SK-N-SH (cell line): ENCODE results near the gene TAS1R1.

ENCODE experiments used
- FOSL2 ChIP-seq: IDR thresholded peaks from 2 replicates; pipeline ENCODE4 v1.4.0; 2012; ENCODE audit warnings: low read depth, mild to moderate bottlenecking, moderate library complexity, borderline replicate concordance
- MXI1 ChIP-seq: IDR thresholded peaks from 2 replicates; pipeline ENCODE4 v1.6.1; 2012; ENCODE audit warnings: mild to moderate bottlenecking, low read depth, low read length, improper control_type of control experiment
- POLR2AphosphoS5 ChIP-seq: IDR thresholded peaks from 2 replicates; pipeline ENCODE4 v1.6.1; 2012; ENCODE audit warnings: low read depth, low read length
- RAD21 ChIP-seq: IDR thresholded peaks from 2 replicates; pipeline ENCODE4 v1.6.1; 2012; ENCODE audit warnings: mild to moderate bottlenecking, low read length
- RFX5 ChIP-seq: IDR thresholded peaks from 2 replicates; pipeline ENCODE4 v1.6.1; 2012; ENCODE audit warnings: mild to moderate bottlenecking, improper control_type of control experiment, low read length
- SIN3A ChIP-seq: IDR thresholded peaks from 2 replicates; pipeline ENCODE4 v1.6.1; 2012; ENCODE audit warnings: low read depth, mild to moderate bottlenecking, low read length, moderate library complexity, borderline replicate concordance
- SMC3 ChIP-seq: IDR thresholded peaks from 2 replicates; pipeline ENCODE4 v1.6.1; 2012; ENCODE audit warnings: low read depth, low read length, improper control_type of control experiment
- TAF1 ChIP-seq: IDR thresholded peaks from 2 replicates; pipeline ENCODE4 v1.6.1; 2012; ENCODE audit warnings: low read depth, mild to moderate bottlenecking, low read length, moderate library complexity, borderline replicate concordance
- TF ChIP-seq, protein P1 (sequence below): IDR thresholded peaks from 2 replicates; pipeline ENCODE4 v1.6.1; 2012; ENCODE audit warnings: mild to moderate bottlenecking, low read depth, low read length, moderate library complexity
- TF ChIP-seq, protein P2 (sequence below): fragments of 200-600 bp; sonication (generic); IDR thresholded peaks from 2 replicates; pipeline ENCODE4 v1.6.1; 2017; ENCODE audit warnings: antibody characterized with exemption, mild to moderate bottlenecking, moderate library complexity
- TF ChIP-seq, protein P3 (sequence below): IDR thresholded peaks from 2 replicates; pipeline ENCODE4; 2012

DNA sequence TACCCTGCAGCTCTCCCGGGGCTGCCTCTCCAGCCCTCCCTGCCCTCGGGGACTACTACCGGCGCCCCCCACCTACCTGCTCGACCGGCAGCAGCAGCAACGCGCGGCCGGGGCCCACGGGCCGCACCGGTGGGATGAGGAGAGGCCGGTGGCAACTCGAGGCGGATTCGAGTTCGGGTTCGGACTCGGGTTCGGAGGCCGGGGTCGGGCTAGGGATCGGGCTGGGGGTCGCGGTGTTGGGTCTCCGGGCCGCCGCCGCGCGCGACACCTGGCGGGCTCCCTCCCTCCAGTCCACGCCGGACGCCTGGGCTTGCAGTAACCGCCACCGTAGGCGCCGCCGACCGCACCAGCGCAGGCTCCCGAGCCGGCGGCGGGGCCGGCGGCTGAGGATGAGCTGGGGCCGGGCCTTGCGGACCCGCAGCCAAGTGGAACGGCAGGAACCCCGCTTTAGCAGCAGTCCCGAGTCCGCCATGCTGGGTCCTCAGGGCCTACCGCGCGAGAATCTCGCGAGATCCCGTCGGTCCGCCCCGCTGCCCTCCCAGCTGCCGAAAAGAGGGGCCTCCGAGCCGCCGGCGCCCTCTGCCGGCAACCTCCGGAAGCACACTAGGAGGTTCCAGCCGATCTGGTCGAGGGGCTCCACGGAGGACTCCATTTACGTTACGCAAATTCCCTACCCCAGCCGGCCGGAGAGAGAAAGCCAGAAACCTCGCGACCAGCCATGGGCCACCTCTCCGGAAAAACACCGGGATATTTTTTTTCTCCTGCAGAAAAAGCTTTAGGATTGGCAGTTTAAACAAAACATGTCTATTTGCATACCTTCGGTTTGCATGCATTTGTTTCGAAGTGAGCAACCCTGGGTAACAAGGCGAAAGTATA is 838 bp upstream of the TAS1R1 start, which contains the start of gene NOL9:
- TF ChIP-seq RAD21 (peak; percentile 61), SIN3A (peak; percentile 95; the same call in 1 of the 2 replicates), FOSL2 (no peak), MXI1 (peak; percentile 57), RFX5 (no peak), SMC3 (peak; percentile 59), TAF1 (peak; percentile 93), POLR2AphosphoS5 (peak; percentile 81)
- TF ChIP-seq, protein P1, sequence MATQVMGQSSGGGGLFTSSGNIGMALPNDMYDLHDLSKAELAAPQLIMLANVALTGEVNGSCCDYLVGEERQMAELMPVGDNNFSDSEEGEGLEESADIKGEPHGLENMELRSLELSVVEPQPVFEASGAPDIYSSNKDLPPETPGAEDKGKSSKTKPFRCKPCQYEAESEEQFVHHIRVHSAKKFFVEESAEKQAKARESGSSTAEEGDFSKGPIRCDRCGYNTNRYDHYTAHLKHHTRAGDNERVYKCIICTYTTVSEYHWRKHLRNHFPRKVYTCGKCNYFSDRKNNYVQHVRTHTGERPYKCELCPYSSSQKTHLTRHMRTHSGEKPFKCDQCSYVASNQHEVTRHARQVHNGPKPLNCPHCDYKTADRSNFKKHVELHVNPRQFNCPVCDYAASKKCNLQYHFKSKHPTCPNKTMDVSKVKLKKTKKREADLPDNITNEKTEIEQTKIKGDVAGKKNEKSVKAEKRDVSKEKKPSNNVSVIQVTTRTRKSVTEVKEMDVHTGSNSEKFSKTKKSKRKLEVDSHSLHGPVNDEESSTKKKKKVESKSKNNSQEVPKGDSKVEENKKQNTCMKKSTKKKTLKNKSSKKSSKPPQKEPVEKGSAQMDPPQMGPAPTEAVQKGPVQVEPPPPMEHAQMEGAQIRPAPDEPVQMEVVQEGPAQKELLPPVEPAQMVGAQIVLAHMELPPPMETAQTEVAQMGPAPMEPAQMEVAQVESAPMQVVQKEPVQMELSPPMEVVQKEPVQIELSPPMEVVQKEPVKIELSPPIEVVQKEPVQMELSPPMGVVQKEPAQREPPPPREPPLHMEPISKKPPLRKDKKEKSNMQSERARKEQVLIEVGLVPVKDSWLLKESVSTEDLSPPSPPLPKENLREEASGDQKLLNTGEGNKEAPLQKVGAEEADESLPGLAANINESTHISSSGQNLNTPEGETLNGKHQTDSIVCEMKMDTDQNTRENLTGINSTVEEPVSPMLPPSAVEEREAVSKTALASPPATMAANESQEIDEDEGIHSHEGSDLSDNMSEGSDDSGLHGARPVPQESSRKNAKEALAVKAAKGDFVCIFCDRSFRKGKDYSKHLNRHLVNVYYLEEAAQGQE: no peak
- TF ChIP-seq, protein P2, sequence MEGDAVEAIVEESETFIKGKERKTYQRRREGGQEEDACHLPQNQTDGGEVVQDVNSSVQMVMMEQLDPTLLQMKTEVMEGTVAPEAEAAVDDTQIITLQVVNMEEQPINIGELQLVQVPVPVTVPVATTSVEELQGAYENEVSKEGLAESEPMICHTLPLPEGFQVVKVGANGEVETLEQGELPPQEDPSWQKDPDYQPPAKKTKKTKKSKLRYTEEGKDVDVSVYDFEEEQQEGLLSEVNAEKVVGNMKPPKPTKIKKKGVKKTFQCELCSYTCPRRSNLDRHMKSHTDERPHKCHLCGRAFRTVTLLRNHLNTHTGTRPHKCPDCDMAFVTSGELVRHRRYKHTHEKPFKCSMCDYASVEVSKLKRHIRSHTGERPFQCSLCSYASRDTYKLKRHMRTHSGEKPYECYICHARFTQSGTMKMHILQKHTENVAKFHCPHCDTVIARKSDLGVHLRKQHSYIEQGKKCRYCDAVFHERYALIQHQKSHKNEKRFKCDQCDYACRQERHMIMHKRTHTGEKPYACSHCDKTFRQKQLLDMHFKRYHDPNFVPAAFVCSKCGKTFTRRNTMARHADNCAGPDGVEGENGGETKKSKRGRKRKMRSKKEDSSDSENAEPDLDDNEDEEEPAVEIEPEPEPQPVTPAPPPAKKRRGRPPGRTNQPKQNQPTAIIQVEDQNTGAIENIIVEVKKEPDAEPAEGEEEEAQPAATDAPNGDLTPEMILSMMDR: peak; percentile 77
- TF ChIP-seq, protein P3, sequence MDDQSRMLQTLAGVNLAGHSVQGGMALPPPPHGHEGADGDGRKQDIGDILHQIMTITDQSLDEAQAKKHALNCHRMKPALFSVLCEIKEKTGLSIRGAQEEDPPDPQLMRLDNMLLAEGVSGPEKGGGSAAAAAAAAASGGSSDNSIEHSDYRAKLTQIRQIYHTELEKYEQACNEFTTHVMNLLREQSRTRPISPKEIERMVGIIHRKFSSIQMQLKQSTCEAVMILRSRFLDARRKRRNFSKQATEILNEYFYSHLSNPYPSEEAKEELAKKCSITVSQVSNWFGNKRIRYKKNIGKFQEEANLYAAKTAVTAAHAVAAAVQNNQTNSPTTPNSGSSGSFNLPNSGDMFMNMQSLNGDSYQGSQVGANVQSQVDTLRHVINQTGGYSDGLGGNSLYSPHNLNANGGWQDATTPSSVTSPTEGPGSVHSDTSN: no peak
